GM10266 (cell line): ENCODE results near the gene FMNL2.

Source experiments
- DNase-seq: peaks from one replicate; pipeline ENCODE4 v3.0.0; 2012; ENCODE audit errors: extremely low spot score
- TF ChIP-seq, protein P1 (sequence below): IDR thresholded peaks from 2 replicates; pipeline ENCODE4 v1.5.1; 2012; ENCODE audit warnings: mild to moderate bottlenecking, low read depth; ENCODE audit not compliant: control insufficient read depth, insufficient read depth; ENCODE audit errors: missing control alignments

The FMNL2 gene

DNA sequence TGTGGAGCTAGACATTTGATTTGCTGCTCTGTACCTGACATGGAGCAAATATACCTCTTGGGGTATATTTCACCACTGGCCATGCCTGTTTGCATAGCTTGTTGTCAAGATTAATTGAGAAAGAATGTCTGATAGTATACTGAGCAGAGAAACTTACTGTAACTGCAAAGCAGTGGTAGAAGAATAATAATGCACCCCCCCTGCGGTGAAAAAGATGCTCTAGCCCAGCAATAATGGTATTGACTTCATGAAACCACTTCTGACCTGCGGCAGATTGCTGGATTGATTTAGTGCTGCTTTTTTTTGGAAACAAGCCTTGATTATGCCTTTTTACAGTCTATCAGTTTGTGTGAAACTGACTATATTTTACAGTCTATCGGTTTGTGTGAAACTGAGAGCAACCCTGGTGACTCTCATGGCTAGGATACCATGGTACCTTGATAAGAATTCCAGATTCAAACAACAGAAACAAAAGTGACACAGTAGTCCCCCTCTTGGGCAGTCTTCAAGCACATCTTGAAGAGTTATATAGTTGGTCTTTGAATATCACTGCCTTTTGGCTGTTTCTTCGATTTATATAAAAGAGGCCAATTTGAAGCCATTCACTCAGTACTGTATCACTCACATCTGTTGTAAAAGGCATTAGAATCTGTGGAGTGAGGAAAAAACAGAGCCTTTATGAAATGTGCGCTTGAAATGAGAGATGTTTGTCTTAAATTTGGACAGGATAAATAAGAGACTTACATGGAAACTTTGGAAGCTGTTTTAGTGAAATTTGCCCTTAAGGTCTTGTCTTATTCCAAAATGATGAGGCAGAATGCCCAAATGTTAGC, 102.5 kb downstream of the FMNL2 start:
- TF ChIP-seq, protein P1, sequence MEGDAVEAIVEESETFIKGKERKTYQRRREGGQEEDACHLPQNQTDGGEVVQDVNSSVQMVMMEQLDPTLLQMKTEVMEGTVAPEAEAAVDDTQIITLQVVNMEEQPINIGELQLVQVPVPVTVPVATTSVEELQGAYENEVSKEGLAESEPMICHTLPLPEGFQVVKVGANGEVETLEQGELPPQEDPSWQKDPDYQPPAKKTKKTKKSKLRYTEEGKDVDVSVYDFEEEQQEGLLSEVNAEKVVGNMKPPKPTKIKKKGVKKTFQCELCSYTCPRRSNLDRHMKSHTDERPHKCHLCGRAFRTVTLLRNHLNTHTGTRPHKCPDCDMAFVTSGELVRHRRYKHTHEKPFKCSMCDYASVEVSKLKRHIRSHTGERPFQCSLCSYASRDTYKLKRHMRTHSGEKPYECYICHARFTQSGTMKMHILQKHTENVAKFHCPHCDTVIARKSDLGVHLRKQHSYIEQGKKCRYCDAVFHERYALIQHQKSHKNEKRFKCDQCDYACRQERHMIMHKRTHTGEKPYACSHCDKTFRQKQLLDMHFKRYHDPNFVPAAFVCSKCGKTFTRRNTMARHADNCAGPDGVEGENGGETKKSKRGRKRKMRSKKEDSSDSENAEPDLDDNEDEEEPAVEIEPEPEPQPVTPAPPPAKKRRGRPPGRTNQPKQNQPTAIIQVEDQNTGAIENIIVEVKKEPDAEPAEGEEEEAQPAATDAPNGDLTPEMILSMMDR: no peak
- DNase-seq: no peak

DNA sequence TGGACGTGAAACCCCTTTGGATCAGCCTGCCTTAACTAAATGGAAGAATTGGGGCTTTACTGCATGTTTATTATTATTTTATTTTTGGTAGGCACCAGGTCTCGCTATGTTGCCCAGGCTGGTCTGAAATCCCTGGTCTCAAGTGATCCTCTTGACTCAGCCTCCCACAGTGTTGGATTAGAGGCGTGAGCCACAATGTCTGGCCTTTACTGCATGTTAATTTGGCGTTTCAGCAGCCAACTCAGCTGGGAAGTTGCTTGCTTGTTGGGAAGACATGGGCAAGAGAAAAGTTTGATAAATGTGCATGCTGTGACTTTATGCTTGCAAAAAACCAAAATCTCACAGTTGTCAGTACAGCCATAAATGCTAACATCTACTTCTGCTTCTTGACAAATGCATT, 105.1 kb downstream of the FMNL2 start:
- TF ChIP-seq, protein P1: no peak
- no peak for DNase-seq

DNA sequence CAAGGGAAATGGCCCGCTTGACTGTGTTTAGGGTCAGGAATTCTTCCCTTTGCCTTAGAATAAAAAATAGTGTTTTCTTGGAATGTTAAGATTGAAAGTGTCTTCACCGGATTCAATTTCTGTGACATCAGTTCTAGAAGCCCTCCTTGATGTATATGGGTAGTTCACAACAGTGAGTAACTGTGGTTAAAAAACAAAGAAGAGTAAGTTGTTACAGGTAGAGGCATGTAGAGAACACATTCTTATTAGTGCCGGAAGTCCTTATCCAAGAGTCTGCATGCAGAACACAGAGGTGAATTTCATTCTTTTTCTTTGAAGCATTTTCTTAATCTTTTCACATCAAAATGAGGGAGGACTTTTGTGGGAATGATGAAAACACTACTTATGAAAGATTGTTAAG, 105.5 kb downstream of the FMNL2 start:
- TF ChIP-seq, protein P1: no peak
- no peak for DNase-seq

DNA sequence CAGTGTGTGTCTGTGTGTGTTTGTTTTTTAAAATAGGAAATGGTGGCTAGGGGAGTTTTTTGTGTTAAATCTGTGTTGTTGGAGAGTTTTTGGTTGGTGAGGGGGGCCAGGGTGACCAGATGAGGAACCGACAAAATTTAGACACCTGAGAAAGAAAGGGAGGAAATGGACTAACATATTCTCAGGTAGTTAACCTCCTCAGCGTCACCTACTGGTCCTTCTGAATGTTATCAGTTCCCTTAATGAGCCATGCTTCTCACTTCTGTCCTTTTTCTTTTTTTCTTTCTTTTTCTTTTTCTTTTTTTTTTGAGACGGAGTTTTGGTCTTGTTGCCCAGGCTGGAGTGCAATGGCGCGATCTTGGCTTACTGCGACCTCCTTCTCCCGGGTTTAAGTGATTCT, 107.0 kb downstream of the FMNL2 start:
- TF ChIP-seq, protein P1: peak; percentile 21
- DNase-seq: no peak

DNA sequence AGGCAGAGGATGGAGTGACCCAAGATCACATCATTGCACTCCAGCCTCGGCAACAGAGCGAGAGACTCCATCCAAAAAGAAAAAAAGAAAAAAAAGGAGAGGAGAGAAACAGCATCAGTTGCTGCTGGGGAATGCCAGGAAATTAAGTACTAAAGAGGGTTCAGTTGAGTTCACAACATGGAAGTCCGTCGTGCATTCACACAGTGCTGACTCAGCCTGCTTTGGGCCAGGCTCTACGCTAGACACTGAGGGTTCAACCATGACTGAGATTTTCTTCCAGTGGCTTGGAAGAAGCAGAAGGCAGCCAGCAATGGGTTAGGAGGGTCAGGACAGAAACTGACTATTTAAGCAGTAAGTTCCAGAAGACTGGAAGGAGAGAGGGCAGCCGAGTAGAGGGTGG, 108.8 kb downstream of the FMNL2 start:
- TF ChIP-seq, protein P1: no peak
- no peak for DNase-seq

DNA sequence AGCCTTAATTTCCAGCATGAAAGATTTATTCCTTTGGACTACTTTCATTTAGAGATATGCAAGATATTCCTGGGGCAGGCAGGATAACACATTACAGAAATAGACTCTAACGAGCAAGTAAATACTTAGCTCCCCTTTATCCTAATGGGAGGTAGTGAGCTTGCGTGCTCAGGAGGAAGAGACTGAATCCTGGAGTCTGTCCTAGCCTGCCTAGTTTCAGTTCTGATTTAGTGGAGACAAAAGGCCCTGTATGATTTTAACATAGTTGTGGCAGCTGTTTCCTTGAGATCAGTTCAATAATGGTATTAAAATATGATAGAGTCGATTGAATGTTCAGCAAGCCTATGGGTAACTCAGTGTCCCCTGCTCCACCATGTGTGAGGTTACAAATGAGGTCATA, 109.5 kb downstream of the FMNL2 start:
- DNase-seq: no peak
- TF ChIP-seq, protein P1: no peak

DNA sequence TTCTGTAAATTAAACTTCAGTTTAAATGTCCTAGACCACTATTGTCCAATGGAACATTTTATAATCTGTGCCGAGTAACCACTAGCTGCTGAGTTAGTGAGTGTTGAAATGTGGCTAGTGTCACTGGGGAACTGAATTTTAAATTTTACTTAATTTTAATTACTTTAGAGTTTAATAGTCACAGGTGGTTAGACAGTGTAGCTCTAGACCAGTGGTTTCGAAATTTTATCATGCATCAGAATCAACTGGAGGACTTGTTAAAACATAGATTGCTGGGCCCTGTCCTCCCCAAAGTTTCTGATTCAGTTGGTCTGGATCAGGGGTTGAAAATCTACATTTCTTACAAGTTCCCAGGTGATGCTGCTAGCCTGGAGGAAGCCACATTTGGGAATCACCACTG, 110.4 kb downstream of the FMNL2 start:
- TF ChIP-seq, protein P1: no peak

More for the DNA sequence above, 110.4 kb downstream of the FMNL2 start:
- no peak for DNase-seq
